Osteoblast (primary cell): ENCODE data around the gene SHISA9. TPM values are rescaled to one million over a fixed set of nuclear protein-coding genes. Genes with fewer than 3 reads are reported as not detected.

Experiments used
- DNase-seq: peaks from one replicate; pipeline ENCODE4 v3.0.0; 2011; ENCODE audit warnings: low spot score, mixed read lengths; ENCODE audit not compliant: insufficient read length; ENCODE audit errors: missing footprints
- H2AFZ ChIP-seq: 2 replicates; pipeline ENCODE4 v1.6.0; 2011; ENCODE audit warnings: mild to moderate bottlenecking, low read length
- H3K27ac ChIP-seq: 2 replicates; pipeline ENCODE4 v1.5.1; 2011; ENCODE audit warnings: mild to moderate bottlenecking, low read depth, low read length, moderate library complexity
- H3K27me3 ChIP-seq: 2 replicates; pipeline ENCODE4 v1.6.0; 2012; ENCODE audit warnings: mild to moderate bottlenecking, control low read depth, inconsistent platforms, low read length, moderate library complexity; ENCODE audit not compliant: insufficient read depth
- H3K36me3 ChIP-seq: 2 replicates; pipeline ENCODE4 v1.5.1; 2011; ENCODE audit warnings: mild to moderate bottlenecking, low read length, control low read depth, moderate library complexity; ENCODE audit not compliant: insufficient read depth
- H3K4me1 ChIP-seq: 2 replicates; pipeline ENCODE4 v1.5.1; 2011; ENCODE audit warnings: mild to moderate bottlenecking, low read length, control low read depth, moderate library complexity; ENCODE audit not compliant: insufficient read depth
- H3K4me2 ChIP-seq: 2 replicates; pipeline ENCODE4 v1.6.0; 2011; ENCODE audit warnings: mild to moderate bottlenecking, low read length; ENCODE audit not compliant: insufficient read depth
- H3K4me3 ChIP-seq: fragments of 200-600 bp; sonication (generic); 3 replicates; pipeline ENCODE4 v1.5.1; 2012; ENCODE audit warnings: mild to moderate bottlenecking, low read length, inconsistent platforms; ENCODE audit not compliant: insufficient read depth
- H3K79me2 ChIP-seq: 2 replicates; pipeline ENCODE4 v1.6.0; 2012; ENCODE audit warnings: mild to moderate bottlenecking, low read length, control low read depth, inconsistent platforms; ENCODE audit not compliant: insufficient read depth
- H3K9me3 ChIP-seq: 2 replicates; pipeline ENCODE4 v1.5.1; 2011; ENCODE audit warnings: low read depth, low read length, control low read depth
- H4K20me1 ChIP-seq: 2 replicates; pipeline ENCODE4 v1.6.0; 2012; ENCODE audit warnings: mild to moderate bottlenecking, low read length, control low read depth; ENCODE audit not compliant: insufficient read depth
- total RNA-seq: library from RNA; depleted of rRNA; stranded (reverse); fragments of >200 nt; gene quantifications from 2 replicates; pipeline ENCODE4 v1.2.3, GENCODE V29; 2012
- TF ChIP-seq, protein P1 (sequence below): IDR thresholded peaks from 2 replicates; pipeline ENCODE4 v1.5.1; 2011; ENCODE audit warnings: mild to moderate bottlenecking, low read depth, low read length, moderate library complexity; ENCODE audit errors: extremely low read depth

SHISA9 gene
- total RNA-seq, 1 donor = under 0.01 TPM

GRCh38 chr16:12906271-12906670, 4.9 kb downstream of the SHISA9 start:
- Histone ChIP-seq H3K4me2 (no peak overlapping the region), H3K79me2 (no peaks in the 10 kb centered on the region), H3K27me3 (peaks cover 24% of the 10 kb centered on the region), H3K4me3 (no peak overlapping the region), H2AFZ (no peak overlapping the region), H3K27ac (no peak overlapping the region), H3K4me1 (no peaks in the 10 kb centered on the region), H4K20me1 (no peaks in the 10 kb centered on the region), H3K9me3 (no peaks in the 10 kb centered on the region), H3K36me3 (no peaks in the 10 kb centered on the region)
- TF ChIP-seq, protein P1, sequence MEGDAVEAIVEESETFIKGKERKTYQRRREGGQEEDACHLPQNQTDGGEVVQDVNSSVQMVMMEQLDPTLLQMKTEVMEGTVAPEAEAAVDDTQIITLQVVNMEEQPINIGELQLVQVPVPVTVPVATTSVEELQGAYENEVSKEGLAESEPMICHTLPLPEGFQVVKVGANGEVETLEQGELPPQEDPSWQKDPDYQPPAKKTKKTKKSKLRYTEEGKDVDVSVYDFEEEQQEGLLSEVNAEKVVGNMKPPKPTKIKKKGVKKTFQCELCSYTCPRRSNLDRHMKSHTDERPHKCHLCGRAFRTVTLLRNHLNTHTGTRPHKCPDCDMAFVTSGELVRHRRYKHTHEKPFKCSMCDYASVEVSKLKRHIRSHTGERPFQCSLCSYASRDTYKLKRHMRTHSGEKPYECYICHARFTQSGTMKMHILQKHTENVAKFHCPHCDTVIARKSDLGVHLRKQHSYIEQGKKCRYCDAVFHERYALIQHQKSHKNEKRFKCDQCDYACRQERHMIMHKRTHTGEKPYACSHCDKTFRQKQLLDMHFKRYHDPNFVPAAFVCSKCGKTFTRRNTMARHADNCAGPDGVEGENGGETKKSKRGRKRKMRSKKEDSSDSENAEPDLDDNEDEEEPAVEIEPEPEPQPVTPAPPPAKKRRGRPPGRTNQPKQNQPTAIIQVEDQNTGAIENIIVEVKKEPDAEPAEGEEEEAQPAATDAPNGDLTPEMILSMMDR = no peak
- DNase-seq = no peak

DNA sequence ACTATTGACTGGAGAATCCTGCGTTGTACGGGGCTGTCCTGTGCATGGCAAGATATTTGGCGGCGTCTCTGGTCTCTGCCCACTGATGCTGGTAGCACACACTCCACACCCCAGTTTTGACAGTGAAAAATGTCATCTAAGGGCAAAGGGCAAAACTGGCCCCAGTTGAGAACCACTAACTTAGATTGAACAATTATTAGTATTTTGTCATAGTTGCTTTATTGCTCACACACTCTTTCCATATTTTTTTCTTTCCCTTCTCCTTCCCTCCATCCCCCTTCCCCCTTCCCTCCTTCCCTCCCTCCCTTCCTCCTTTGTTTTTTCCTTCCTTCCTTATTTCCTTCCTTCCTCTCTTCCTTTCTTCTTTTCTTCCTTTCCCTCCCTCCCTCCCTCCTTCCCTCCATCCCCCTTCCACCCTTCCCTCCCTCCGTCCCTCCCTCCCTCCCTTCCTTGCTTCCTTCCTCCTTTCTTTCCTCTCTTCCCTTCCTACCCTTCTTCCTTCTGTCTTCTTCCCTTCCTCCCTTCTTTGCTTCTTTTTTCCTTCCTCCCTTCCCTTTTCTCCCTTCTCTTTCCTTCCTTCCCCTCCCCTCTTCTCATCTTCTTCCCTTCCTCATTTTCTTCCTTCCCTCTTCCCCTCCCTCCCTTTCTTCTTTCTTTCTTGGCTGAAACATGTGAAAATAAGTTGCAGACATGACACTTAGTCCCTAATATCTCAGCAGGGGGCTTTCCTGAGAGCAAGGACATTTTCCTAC, 5.5 kb downstream of the SHISA9 start:
- H3K4me2 ChIP-seq = no peak overlapping the region
- H4K20me1 ChIP-seq = no peaks in the 10 kb centered on the region
- H3K79me2 ChIP-seq = no peaks in the 10 kb centered on the region
- TF ChIP-seq, protein P1 = no peak
- no peak overlapping the region for H3K4me3 ChIP-seq
- no peaks in the 10 kb centered on the region for H3K9me3 ChIP-seq
- no peaks in the 10 kb centered on the region for H3K36me3 ChIP-seq
- H3K27me3 ChIP-seq = peaks cover 24% of the 10 kb centered on the region
- H2AFZ ChIP-seq = no peak overlapping the region
- peak; percentile 61 for DNase-seq
- no peak overlapping the region for H3K27ac ChIP-seq
- no peaks in the 10 kb centered on the region for H3K4me1 ChIP-seq

DNA sequence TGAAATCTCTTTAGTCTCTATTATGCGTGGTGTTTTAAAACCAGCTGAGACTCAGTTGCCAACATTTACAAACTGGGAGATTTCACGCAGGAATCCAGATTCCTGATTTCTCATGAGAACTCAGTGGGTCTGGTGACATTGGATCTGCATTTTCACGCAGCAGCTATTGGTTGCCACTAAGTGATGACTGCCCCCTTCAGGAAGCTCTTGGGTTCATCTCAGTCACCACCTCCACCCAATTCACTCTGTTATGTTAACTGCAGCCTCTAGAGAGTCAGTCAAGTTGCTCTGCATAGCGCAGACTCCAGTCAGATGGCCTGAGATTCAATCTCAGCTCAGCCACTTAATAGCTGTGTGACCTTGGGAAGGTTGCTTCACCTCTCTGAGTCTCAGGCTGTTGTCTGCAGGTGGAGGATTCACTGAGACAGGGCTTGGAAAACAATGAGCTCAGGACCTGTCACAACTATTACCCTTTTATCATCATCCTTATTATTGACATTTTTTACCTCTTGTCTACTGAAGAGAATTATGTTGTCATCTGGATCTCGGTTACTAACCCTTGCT, 6.4 kb downstream of the SHISA9 start:
- Histone ChIP-seq H3K27me3 (peaks cover 16% of the 10 kb centered on the region), H3K79me2 (no peaks in the 10 kb centered on the region), H3K4me1 (no peaks in the 10 kb centered on the region), H2AFZ (no peak overlapping the region), H3K27ac (no peak overlapping the region), H3K4me2 (no peak overlapping the region), H3K36me3 (no peaks in the 10 kb centered on the region), H3K9me3 (no peaks in the 10 kb centered on the region), H3K4me3 (no peak overlapping the region), H4K20me1 (no peaks in the 10 kb centered on the region)
- DNase-seq = no peak
- TF ChIP-seq, protein P1 = peak; percentile 33

DNA sequence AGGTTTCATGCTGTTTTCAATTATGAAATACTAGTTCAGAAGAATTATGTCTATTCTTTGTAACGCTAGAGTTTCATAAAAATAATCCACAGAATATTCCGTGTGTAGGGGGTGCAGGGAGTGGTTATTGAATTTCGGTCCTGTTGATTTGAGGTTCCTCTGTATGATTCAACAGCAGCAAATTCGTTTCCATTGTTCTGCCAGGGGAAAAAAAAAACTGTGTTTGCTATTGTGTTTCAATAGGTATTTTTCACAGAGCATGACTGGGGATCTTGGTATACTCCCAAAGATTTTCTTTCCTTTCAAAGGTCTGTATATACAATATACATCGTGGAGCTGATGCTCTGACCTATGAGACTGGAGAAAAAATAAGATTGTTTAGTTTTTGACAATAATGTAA, 15.8 kb downstream of the SHISA9 start:
- TF ChIP-seq, protein P1 = no peak
- H3K27ac ChIP-seq = no peak overlapping the region
- H2AFZ ChIP-seq = no peak overlapping the region
- no peak for DNase-seq
- H3K4me1 ChIP-seq = no peaks in the 10 kb centered on the region
- no peak overlapping the region for H3K4me3 ChIP-seq
- H3K36me3 ChIP-seq = no peaks in the 10 kb centered on the region
- no peaks in the 10 kb centered on the region for H3K79me2 ChIP-seq
- H3K27me3 ChIP-seq = no peaks in the 10 kb centered on the region
- H3K9me3 ChIP-seq = no peaks in the 10 kb centered on the region
- H3K4me2 ChIP-seq = no peak overlapping the region
- H4K20me1 ChIP-seq = no peaks in the 10 kb centered on the region
